Hepatocyte (in vitro differentiated cells): ENCODE data around the gene PLBD1. TPM values are rescaled to one million over a fixed set of nuclear protein-coding genes. Genes with fewer than 3 reads are reported as not detected.

ENCODE experiments used
- DNase-seq: peaks from one replicate; pipeline ENCODE4 v3.0.0-alpha.2; 2016; ENCODE audit warnings: low spot score
- H2AFZ ChIP-seq: fragments of 200-600 bp; sonication (generic); 2 replicates; pipeline ENCODE4 v1.6.0; 2016; ENCODE audit warnings: antibody characterized with exemption, mild to moderate bottlenecking
- H3K27ac ChIP-seq: fragments of 200-600 bp; sonication (generic); 2 replicates; pipeline ENCODE4 v1.5.1; 2016; ENCODE audit warnings: mild to moderate bottlenecking
- H3K27me3 ChIP-seq: fragments of 200-600 bp; sonication (generic); 2 replicates; pipeline ENCODE4 v1.6.1; 2016
- H3K36me3 ChIP-seq: fragments of 200-600 bp; sonication (generic); replicated peaks from 2 replicates; pipeline ENCODE4 v1.5.1; 2016; ENCODE audit warnings: low read depth; ENCODE audit not compliant: insufficient read depth
- H3K4me1 ChIP-seq: fragments of 200-600 bp; sonication (generic); 2 replicates; pipeline ENCODE4 v1.5.1; 2016; ENCODE audit warnings: mild to moderate bottlenecking, moderate library complexity; ENCODE audit not compliant: insufficient read depth
- H3K4me2 ChIP-seq: fragments of 200-600 bp; sonication (generic); 2 replicates; pipeline ENCODE4 v1.6.0; 2016
- H3K4me3 ChIP-seq: fragments of 200-600 bp; sonication (generic); 2 replicates; pipeline ENCODE4 v1.5.1; 2016; ENCODE audit warnings: mild to moderate bottlenecking
- H3K79me2 ChIP-seq: fragments of 200-600 bp; sonication (generic); 2 replicates; pipeline ENCODE4 v1.6.0; 2017; ENCODE audit warnings: mild to moderate bottlenecking
- H3K9me2 ChIP-seq: fragments of 200-600 bp; sonication (generic); replicated peaks from 2 replicates; pipeline ENCODE4 v1.6.0; 2017; ENCODE audit warnings: mild to moderate bottlenecking; ENCODE audit not compliant: insufficient read depth
- H3K9me3 ChIP-seq: fragments of 200-600 bp; sonication (generic); 2 replicates; pipeline ENCODE4 v1.5.1; 2016; ENCODE audit warnings: low read depth, mild to moderate bottlenecking
- H4K20me1 ChIP-seq: fragments of 200-600 bp; sonication (generic); 2 replicates; pipeline ENCODE4 v1.6.0; 2016; ENCODE audit warnings: mild to moderate bottlenecking; ENCODE audit not compliant: insufficient read depth, poor library complexity, severe bottlenecking
- CTCF ChIP-seq: fragments of 200-600 bp; sonication (generic); IDR thresholded peaks from 2 replicates; pipeline ENCODE4 v1.5.1; 2016; ENCODE audit warnings: antibody characterized with exemption, mild to moderate bottlenecking; ENCODE audit not compliant: poor library complexity
- EZH2 ChIP-seq: fragments of 200-600 bp; sonication (generic); IDR thresholded peaks from 2 replicates; pipeline ENCODE4 v1.6.1; 2016; ENCODE audit warnings: antibody characterized with exemption, mild to moderate bottlenecking, borderline replicate concordance
- EZH2phosphoT487 ChIP-seq: fragments of 200-600 bp; sonication (generic); IDR thresholded peaks from one replicate; pipeline ENCODE4 v1.6.1; 2018; ENCODE audit warnings: antibody characterized with exemption, mild to moderate bottlenecking, low read depth, moderate library complexity; ENCODE audit not compliant: unreplicated experiment, severe bottlenecking
- WGBS: methylation state at CpG from one replicate; pipeline ENCODE4 v1.1.6; 2016; ENCODE audit warnings: low lambda C conversion rate; ENCODE audit errors: missing lambda C conversion rate; 5-methylcytosine and 5-hydroxymethylcytosine counted together
- polyA plus RNA-seq: library from polyadenylated mRNA; unstranded; fragments of >200 nt; fragmentation: Nextera tagmentation; extraction: Ambion mirVana; gene quantifications from 2 replicates; pipeline ENCODE4 v1.2.1, GENCODE V29; 2016
- total RNA-seq: library from RNA; depleted of rRNA; stranded (reverse); fragments of >200 nt; gene quantifications from 2 replicates; pipeline ENCODE4 v1.2.3, GENCODE V29; 2014

The PLBD1 gene
- total and polyA plus RNA-seq, 2 experiments from 2014 or later = 18.6 to 19.1 TPM

- no peak overlapping the region for H3K27ac ChIP-seq
- H3K4me1 ChIP-seq = peaks cover 5% of the 10 kb centered on the region
- WGBS = 98% methylated on average over 9 of the region's 9 CpGs
- no peaks in the 10 kb centered on the region for H3K9me2 ChIP-seq
- no peaks in the 10 kb centered on the region for H3K27me3 ChIP-seq
- no peak for TF ChIP-seq EZH2phosphoT487
- TF ChIP-seq CTCF = no peak
- TF ChIP-seq EZH2 = no peak
- DNase-seq = no peak
- no peaks in the 10 kb centered on the region for H3K36me3 ChIP-seq
- peaks cover under 1% of the 10 kb centered on the region for H3K79me2 ChIP-seq
- H4K20me1 ChIP-seq = no peaks in the 10 kb centered on the region
- H3K9me3 ChIP-seq = no peaks in the 10 kb centered on the region
- no peak overlapping the region for H3K4me3 ChIP-seq
- no peak overlapping the region for H2AFZ ChIP-seq
- no peak overlapping the region for H3K4me2 ChIP-seq
Observed at GRCh38 chr12:14561677-14562238, 5.9 kb downstream of the PLBD1 start.

- WGBS = 77% methylated on average over 6 of the region's 6 CpGs
- H3K4me1 ChIP-seq = peaks cover 5% of the 10 kb centered on the region
- H4K20me1 ChIP-seq = no peaks in the 10 kb centered on the region
- no peak overlapping the region for H2AFZ ChIP-seq
- no peaks in the 10 kb centered on the region for H3K79me2 ChIP-seq
- H3K36me3 ChIP-seq = no peaks in the 10 kb centered on the region
- H3K9me3 ChIP-seq = no peaks in the 10 kb centered on the region
- no peaks in the 10 kb centered on the region for H3K27me3 ChIP-seq
- no peaks in the 10 kb centered on the region for H3K9me2 ChIP-seq
- no peak for TF ChIP-seq EZH2phosphoT487
- no peak for TF ChIP-seq CTCF
- TF ChIP-seq EZH2 = no peak
- H3K4me2 ChIP-seq = no peak overlapping the region
- H3K4me3 ChIP-seq = no peak overlapping the region
- no peak for DNase-seq
- H3K27ac ChIP-seq = no peak overlapping the region
Observed at GRCh38 chr12:14560904-14561574, 6.6 kb downstream of the PLBD1 start.

- Histone ChIP-seq H3K27me3 (no peaks in the 10 kb centered on the region), H3K36me3 (no peaks in the 10 kb centered on the region), H3K4me3 (no peak overlapping the region), H4K20me1 (no peaks in the 10 kb centered on the region), H3K9me2 (no peaks in the 10 kb centered on the region), H3K4me2 (peak overlapping the region; percentile 12), H3K9me3 (no peaks in the 10 kb centered on the region), H3K4me1 (peaks cover 14% of the 10 kb centered on the region), H3K27ac (peak overlapping the region; percentile 47), H2AFZ (peak overlapping the region; percentile 35), H3K79me2 (no peaks in the 10 kb centered on the region)
- TF ChIP-seq CTCF (no peak), EZH2phosphoT487 (no peak), EZH2 (no peak)
- 73% methylated on average over 4 of the region's 4 CpGs for WGBS
- no peak for DNase-seq
Observed at GRCh38 chr12:14558473-14558959, 9.2 kb downstream of the PLBD1 start.
